Peyer's patch (tissue), 4 donors: ENCODE measurements around the gene PRSS58.

Experiments
- POLR2A ChIP-seq, 2 donors: fragments of 450-650 bp; IDR thresholded peaks; one replicate each; pipeline ENCODE4 v1.5.1; 2017; ENCODE audit warnings: antibody characterized with exemption in 2 of 2, mild to moderate bottlenecking in 2 of 2, moderate library complexity in 2 of 2
- TF ChIP-seq, protein P1 (sequence below), 6 experiments: fragments of 450-650 bp in 4 of 6; fragments of 200-600 bp in 2 of 6; sonication (generic) in 1 of 6; IDR thresholded peaks; one replicate each; pipeline ENCODE4 v1.5.1; 2017 to 2019; ENCODE audit warnings: antibody characterized with exemption in 6 of 6, mild to moderate bottlenecking in 3 of 6, moderate library complexity in 1 of 6

DNA sequence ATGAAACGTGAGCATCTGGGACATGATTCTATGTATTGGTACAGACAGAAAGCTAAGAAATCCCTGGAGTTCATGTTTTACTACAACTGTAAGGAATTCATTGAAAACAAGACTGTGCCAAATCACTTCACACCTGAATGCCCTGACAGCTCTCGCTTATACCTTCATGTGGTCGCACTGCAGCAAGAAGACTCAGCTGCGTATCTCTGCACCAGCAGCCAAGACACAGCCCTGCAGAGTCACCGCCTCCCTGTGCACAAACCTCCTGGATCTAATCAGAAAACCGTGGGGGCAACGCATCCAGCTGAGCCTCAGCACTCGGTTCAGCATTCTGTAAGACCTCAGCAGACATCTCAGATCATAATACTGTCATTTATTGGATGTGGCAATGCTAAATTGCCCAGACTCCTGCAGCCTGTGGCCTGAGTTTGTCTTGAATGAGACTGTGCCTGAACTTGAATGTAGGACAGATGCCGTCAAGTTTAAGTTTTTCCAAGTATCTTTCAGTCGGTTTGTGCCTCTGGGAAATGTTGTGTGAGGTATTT lies 41.5 kb upstream of the PRSS58 start:
- TF ChIP-seq, protein P1, sequence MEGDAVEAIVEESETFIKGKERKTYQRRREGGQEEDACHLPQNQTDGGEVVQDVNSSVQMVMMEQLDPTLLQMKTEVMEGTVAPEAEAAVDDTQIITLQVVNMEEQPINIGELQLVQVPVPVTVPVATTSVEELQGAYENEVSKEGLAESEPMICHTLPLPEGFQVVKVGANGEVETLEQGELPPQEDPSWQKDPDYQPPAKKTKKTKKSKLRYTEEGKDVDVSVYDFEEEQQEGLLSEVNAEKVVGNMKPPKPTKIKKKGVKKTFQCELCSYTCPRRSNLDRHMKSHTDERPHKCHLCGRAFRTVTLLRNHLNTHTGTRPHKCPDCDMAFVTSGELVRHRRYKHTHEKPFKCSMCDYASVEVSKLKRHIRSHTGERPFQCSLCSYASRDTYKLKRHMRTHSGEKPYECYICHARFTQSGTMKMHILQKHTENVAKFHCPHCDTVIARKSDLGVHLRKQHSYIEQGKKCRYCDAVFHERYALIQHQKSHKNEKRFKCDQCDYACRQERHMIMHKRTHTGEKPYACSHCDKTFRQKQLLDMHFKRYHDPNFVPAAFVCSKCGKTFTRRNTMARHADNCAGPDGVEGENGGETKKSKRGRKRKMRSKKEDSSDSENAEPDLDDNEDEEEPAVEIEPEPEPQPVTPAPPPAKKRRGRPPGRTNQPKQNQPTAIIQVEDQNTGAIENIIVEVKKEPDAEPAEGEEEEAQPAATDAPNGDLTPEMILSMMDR (IDR thresholded peaks at IDR 0.05), result no peak
- TF ChIP-seq POLR2A (IDR thresholded peaks at IDR 0.05), result no peak
